Measurements from ENCODE around the gene FNIP2. TPM values are rescaled to one million over a fixed set of nuclear protein-coding genes. Genes with fewer than 3 reads are reported as not detected.
"Not testable (repeated sequence)": the region's sequence is repeated elsewhere in the genome, so short reads cannot be mapped to it uniquely, and the experiment has no call there.

Gene FNIP2
- polyA plus RNA-seq, 10 donors: 12.8 to 17.8 (median 14.2) TPM

- peak in 1 of 3 donors; percentile 54 for DNase-seq
These were observed 19.7 kb downstream of the FNIP2 start for GRCh38 chr4:158788516-158788915.

- no peak for DNase-seq
These were observed 21.0 kb downstream of the FNIP2 start for GRCh38 chr4:158789853-158790252.

GRCh38 chr4:158793021-158793420, 24.2 kb downstream of the FNIP2 start:
- DNase-seq: no peak

- not testable (repeated sequence) for DNase-seq
These were observed 24.6 kb downstream of the FNIP2 start for GRCh38 chr4:158793430-158793829.

- DNase-seq: no peak
These were observed 27.7 kb downstream of the FNIP2 start for GRCh38 chr4:158796370-158797140.

- DNase-seq: no peak
These were observed 29.2 kb downstream of the FNIP2 start for GRCh38 chr4:158798062-158798461.

GRCh38 chr4:158799013-158799770, 30.4 kb downstream of the FNIP2 start:
- DNase-seq: no peak

- DNase-seq: no peak
These were observed 31.0 kb downstream of the FNIP2 start for GRCh38 chr4:158799856-158800255.

- no peak for DNase-seq
These were observed 32.2 kb downstream of the FNIP2 start for GRCh38 chr4:158801066-158801465.

- DNase-seq: no peak
These were observed 32.9 kb downstream of the FNIP2 start for GRCh38 chr4:158801677-158802076.

- DNase-seq: no peak
These were observed 34.1 kb downstream of the FNIP2 start for GRCh38 chr4:158802914-158803313.

- no peak for DNase-seq
These were observed 37.0 kb downstream of the FNIP2 start for GRCh38 chr4:158805635-158806471.

- no peak for DNase-seq
These were observed 38.9 kb downstream of the FNIP2 start for GRCh38 chr4:158807691-158808090.

GRCh38 chr4:158808399-158808798, 39.6 kb downstream of the FNIP2 start:
- DNase-seq: peak in 1 of 3 donors; percentile 25

- not testable (repeated sequence) for DNase-seq
These were observed 40.4 kb downstream of the FNIP2 start for GRCh38 chr4:158809208-158809607.

GRCh38 chr4:158809611-158810486, 41.0 kb downstream of the FNIP2 start:
- peak; percentile 37 to 75 (median 75) for DNase-seq

GRCh38 chr4:158810487-158811215, 41.8 kb downstream of the FNIP2 start:
- peak; percentile 68 to 90 (median 85) for DNase-seq

- no peak for DNase-seq
These were observed 42.4 kb downstream of the FNIP2 start for GRCh38 chr4:158811216-158811540.

GRCh38 chr4:158811704-158812103, 42.9 kb downstream of the FNIP2 start:
- peak in 1 of 3 donors; percentile 45 for DNase-seq

GRCh38 chr4:158812133-158812532, 43.3 kb downstream of the FNIP2 start:
- DNase-seq: no peak

GRCh38 chr4:158812543-158812942, 43.7 kb downstream of the FNIP2 start:
- DNase-seq: no peak
